CD8-positive, alpha-beta memory T cell (primary cell): ENCODE data around the gene PHF21A. TPM values are rescaled to one million over a fixed set of nuclear protein-coding genes. Genes with fewer than 3 reads are reported as not detected.
"Not testable (repeated sequence)": the region's sequence is repeated elsewhere in the genome, so short reads cannot be mapped to it uniquely, and the experiment has no call there.

Experiments
- CTCF ChIA-PET: fragments of 350-600 bp; sonication (Branson Sonifier 250); formaldehyde crosslinking; loops from one replicate; lab custom pipeline; 2021; ENCODE audit warnings: antibody characterized with exemption; lab: Charles Lee
- POLR2A ChIA-PET: fragments of 350-600 bp; sonication (Branson Sonifier 250); formaldehyde crosslinking; loops from one replicate; lab custom pipeline; 2021; ENCODE audit warnings: antibody characterized with exemption; lab: Charles Lee
- DNase-seq, 5 donors: peaks; one replicate each; pipeline versions ENCODE4 v3.0.0 to v3.0.0-alpha.2; 2020 to 2022; ENCODE audit warnings: mixed read lengths in 1 of 5
- H3K27ac ChIP-seq: one replicate; pipeline ENCODE4 v1.7.0; 2013; ENCODE audit warnings: low read depth, mild to moderate bottlenecking, low read length, moderate library complexity
- H3K27me3 ChIP-seq: 2 replicates; pipeline ENCODE4 v1.7.0; 2013; ENCODE audit warnings: low read length, mild to moderate bottlenecking; ENCODE audit not compliant: insufficient read depth, poor library complexity, severe bottlenecking
- H3K36me3 ChIP-seq: 2 replicates; pipeline ENCODE4 v1.7.0; 2013; ENCODE audit warnings: mild to moderate bottlenecking, low read length, moderate library complexity; ENCODE audit not compliant: insufficient read depth
- H3K4me1 ChIP-seq: 2 replicates; pipeline ENCODE4 v1.7.0; 2013; ENCODE audit warnings: mild to moderate bottlenecking, low read length, moderate library complexity; ENCODE audit not compliant: insufficient read depth
- H3K4me3 ChIP-seq: 2 replicates; pipeline ENCODE4 v1.7.0; 2013; ENCODE audit warnings: mild to moderate bottlenecking, low read length
- H3K9me3 ChIP-seq: 2 replicates; pipeline ENCODE4 v1.7.0; 2013; ENCODE audit warnings: mild to moderate bottlenecking, low read length
- H3K27ac Mint-ChIP-seq, 8 donors: one replicate each; pipeline ENCODE4 v1.8.0; 2020 to 2021; ENCODE audit warnings: mixed read lengths in 8 of 8, mild to moderate bottlenecking in 6 of 8, inconsistent platforms in 3 of 8, moderate library complexity in 3 of 8
- H3K27me3 Mint-ChIP-seq, 2 donors: one replicate each; pipeline ENCODE4 v1.8.0; 2020 to 2021; ENCODE audit warnings: mixed read lengths in 2 of 2, mild to moderate bottlenecking in 1 of 2, moderate library complexity in 1 of 2
- H3K36me3 Mint-ChIP-seq, 3 donors: one replicate each; pipeline ENCODE4 v1.8.0; 2020 to 2021; ENCODE audit warnings: mixed read lengths in 3 of 3, inconsistent platforms in 1 of 3, mild to moderate bottlenecking in 1 of 3
- H3K4me1 Mint-ChIP-seq, 3 donors: one replicate each; pipeline ENCODE4 v1.8.0; 2020 to 2021; ENCODE audit warnings: mixed read lengths in 3 of 3, inconsistent platforms in 1 of 3, mild to moderate bottlenecking in 1 of 3
- H3K4me3 Mint-ChIP-seq, 7 donors: one replicate each; pipeline ENCODE4 v1.8.0; 2020 to 2021; ENCODE audit warnings: mixed read lengths in 7 of 7, mild to moderate bottlenecking in 6 of 7, moderate library complexity in 4 of 7, inconsistent platforms in 2 of 7
- H3K9me3 Mint-ChIP-seq, 5 donors: one replicate each; pipeline ENCODE4 v1.8.0; 2020 to 2022; ENCODE audit warnings: mixed read lengths in 5 of 5, mild to moderate bottlenecking in 3 of 5, moderate library complexity in 2 of 5, inconsistent platforms in 1 of 5
- polyA plus RNA-seq: library from polyadenylated mRNA; unstranded; fragments of 300-500 nt; fragmentation: Illumina TruSeq; gene quantifications from one replicate; pipeline ENCODE4 v1.2.3, GENCODE V29; 2021
- total RNA-seq, 2 experiments: library from RNA; stranded (reverse); gene quantifications; one replicate each; pipeline ENCODE4 v1.2.3, GENCODE V29; 2021

Gene PHF21A
- total and polyA plus RNA-seq, 3 experiments from 2014 or later = 14.1 to 33.5 (median 30.5) TPM

- Histone ChIP-seq H3K4me3 (no peak overlapping the region), H3K9me3 (no peaks in the 10 kb centered on the region), H3K27me3 (peaks cover 22% of the 10 kb centered on the region), H3K36me3 (no peaks in the 10 kb centered on the region), H3K4me1 (peaks cover 9% of the 10 kb centered on the region), H3K27ac (no peak overlapping the region)
- Mint-ChIP-seq H3K4me3 (peak overlapping the region; percentile 54 to 87 (median 63)), H3K27me3 (peaks cover 10 to 25% of the 10 kb centered on the region in 2 donors), H3K36me3 (no peaks in the 10 kb centered on the region), H3K27ac (no peak overlapping the region), H3K9me3 (no peaks in the 10 kb centered on the region), H3K4me1 (peaks cover 0 to 20% (median 3%) of the 10 kb centered on the region in 3 donors)
- DNase-seq = no peak
- POLR2A ChIA-PET = interaction anchor here (1.2 kb wide), 1 partner anchor 15 kb away, joined by 3 read pairs; no protein-coding TSS in a partner anchor
- CTCF ChIA-PET = interaction anchor here (0.8 kb wide), 1 partner anchor 64 kb away, joined by 3 read pairs; no protein-coding TSS in a partner anchor
Observed at GRCh38 chr11:45900916-45901617, 220.2 kb downstream of the PHF21A start.

- H3K4me1 ChIP-seq, H3K36me3 Mint-ChIP-seq, CTCF ChIA-PET, H3K4me3 ChIP-seq, H3K27ac ChIP-seq, DNase-seq, H3K9me3 ChIP-seq, POLR2A ChIA-PET, H3K36me3 ChIP-seq, H3K9me3 Mint-ChIP-seq: not testable (repeated sequence)
- H3K27me3 ChIP-seq = peaks cover 24% of the 10 kb centered on the region
- Mint-ChIP-seq H3K4me3 (peak overlapping the region; percentile 54 to 87 (median 63)), H3K4me1 (peaks cover 0 to 15% (median 1%) of the 10 kb centered on the region in 3 donors), H3K27ac (peak overlapping the region in 1 of 8 donors; percentile 46), H3K27me3 (peaks cover 10 to 31% of the 10 kb centered on the region in 2 donors)
Observed at GRCh38 chr11:45900175-45900800, 221.0 kb downstream of the PHF21A start.

GRCh38 chr11:45899448-45900174 lies 221.6 kb downstream of the PHF21A start:
- Mint-ChIP-seq H3K4me3 (peak overlapping the region; percentile 60 to 85 (median 71)), H3K27ac (peak overlapping the region in 5 of 8 donors; percentile 59 to 75 (median 63)), H3K36me3 (peaks cover 0 to 5% (median 0%) of the 10 kb centered on the region in 3 donors), H3K9me3 (no peaks in the 10 kb centered on the region), H3K4me1 (peaks cover 0 to 14% (median 1%) of the 10 kb centered on the region in 3 donors), H3K27me3 (peaks cover 12 to 37% of the 10 kb centered on the region in 2 donors)
- Histone ChIP-seq H3K4me1 (peaks cover 9% of the 10 kb centered on the region), H3K27ac (no peak overlapping the region), H3K27me3 (peaks cover 24% of the 10 kb centered on the region), H3K9me3 (no peaks in the 10 kb centered on the region), H3K4me3 (no peak overlapping the region), H3K36me3 (no peaks in the 10 kb centered on the region)
- CTCF ChIA-PET = no interaction called here
- DNase-seq = peak; percentile 46 to 89 (median 68)
- POLR2A ChIA-PET = no interaction called here

GRCh38 chr11:45899086-45899447 lies 222.2 kb downstream of the PHF21A start:
- H3K36me3 Mint-ChIP-seq = peaks cover 0 to 5% (median 0%) of the 10 kb centered on the region in 3 donors
- H3K4me3 Mint-ChIP-seq = peak overlapping the region; percentile 60 to 85 (median 71)
- no peaks in the 10 kb centered on the region for H3K9me3 Mint-ChIP-seq
- peak overlapping the region in 3 of 8 donors; percentile 59 to 75 (median 60) for H3K27ac Mint-ChIP-seq
- POLR2A ChIA-PET = interaction anchor here (0.6 kb wide), 1 partner anchor 110 kb away, joined by 8 read pairs; no protein-coding TSS in a partner anchor
- H3K4me3 ChIP-seq = no peak overlapping the region
- CTCF ChIA-PET = no interaction called here
- H3K4me1 Mint-ChIP-seq = peaks cover 0 to 14% (median 1%) of the 10 kb centered on the region in 3 donors
- no peak for DNase-seq
- H3K27ac ChIP-seq = no peak overlapping the region
- peaks cover 9% of the 10 kb centered on the region for H3K4me1 ChIP-seq
- H3K27me3 ChIP-seq = peaks cover 24% of the 10 kb centered on the region
- H3K9me3 ChIP-seq = no peaks in the 10 kb centered on the region
- H3K36me3 ChIP-seq = no peaks in the 10 kb centered on the region
- H3K27me3 Mint-ChIP-seq = peaks cover 15 to 43% of the 10 kb centered on the region in 2 donors

GRCh38 chr11:45897556-45897955 lies 223.7 kb downstream of the PHF21A start:
- Mint-ChIP-seq H3K4me3 (no peak overlapping the region), H3K27ac (peak overlapping the region in 1 of 8 donors; percentile 70), H3K36me3 (peaks cover 0 to 5% (median 0%) of the 10 kb centered on the region in 3 donors), H3K9me3 (no peaks in the 10 kb centered on the region), H3K27me3 (peaks cover 21 to 46% of the 10 kb centered on the region in 2 donors), H3K4me1 (peaks cover 0 to 14% (median 1%) of the 10 kb centered on the region in 3 donors)
- Histone ChIP-seq H3K4me1 (peaks cover 9% of the 10 kb centered on the region), H3K27ac (no peak overlapping the region), H3K9me3 (no peaks in the 10 kb centered on the region), H3K27me3 (peaks cover 24% of the 10 kb centered on the region), H3K4me3 (no peak overlapping the region), H3K36me3 (no peaks in the 10 kb centered on the region)
- no peak for DNase-seq
- POLR2A ChIA-PET = no interaction called here
- CTCF ChIA-PET = no interaction called here

- Mint-ChIP-seq H3K36me3 (peaks cover 0 to 5% (median 0%) of the 10 kb centered on the region in 3 donors), H3K27ac (no peak overlapping the region), H3K27me3 (peaks cover 22 to 49% of the 10 kb centered on the region in 2 donors), H3K4me3 (no peak overlapping the region), H3K4me1 (peaks cover 0 to 14% (median 1%) of the 10 kb centered on the region in 3 donors), H3K9me3 (no peaks in the 10 kb centered on the region)
- Histone ChIP-seq H3K27ac (no peak overlapping the region), H3K4me1 (peaks cover 9% of the 10 kb centered on the region), H3K4me3 (no peak overlapping the region), H3K9me3 (no peaks in the 10 kb centered on the region), H3K27me3 (peaks cover 24% of the 10 kb centered on the region), H3K36me3 (no peaks in the 10 kb centered on the region)
- no peak for DNase-seq
- POLR2A ChIA-PET = no interaction called here
- CTCF ChIA-PET = interaction anchor here (1.1 kb wide), 2 partner anchors 69 to 110 kb away, joined by 3 read pairs; no protein-coding TSS in a partner anchor
Observed at GRCh38 chr11:45896422-45896984, 224.8 kb downstream of the PHF21A start.

GRCh38 chr11:45895553-45896259 lies 225.5 kb downstream of the PHF21A start:
- H3K4me1 Mint-ChIP-seq = peaks cover 0 to 13% (median 1%) of the 10 kb centered on the region in 3 donors
- H3K27me3 ChIP-seq = peaks cover 24% of the 10 kb centered on the region
- H3K4me1 ChIP-seq = peaks cover 9% of the 10 kb centered on the region
- H3K9me3 Mint-ChIP-seq = no peaks in the 10 kb centered on the region
- ChIA-PET POLR2A (interaction anchor here (0.6 kb wide), 1 partner anchor 111 kb away, joined by 3 read pairs; no protein-coding TSS in a partner anchor), CTCF (interaction anchor here (1.1 to 1.5 kb wide), 3 partner anchors 23 to 111 kb away, joined by 3 to 4 read pairs (median 3); no protein-coding TSS in a partner anchor)
- no peak overlapping the region for H3K27ac ChIP-seq
- H3K4me3 ChIP-seq = no peak overlapping the region
- H3K36me3 Mint-ChIP-seq = peaks cover 0 to 5% (median 2%) of the 10 kb centered on the region in 3 donors
- no peaks in the 10 kb centered on the region for H3K36me3 ChIP-seq
- H3K27me3 Mint-ChIP-seq = peaks cover 20 to 48% of the 10 kb centered on the region in 2 donors
- H3K9me3 ChIP-seq = no peaks in the 10 kb centered on the region
- no peak overlapping the region for H3K4me3 Mint-ChIP-seq
- no peak overlapping the region for H3K27ac Mint-ChIP-seq
- no peak for DNase-seq
